ENCODE results near the gene TMSB15C. TPM values are rescaled to one million over a fixed set of nuclear protein-coding genes. Genes with fewer than 3 reads are reported as not detected.
"Not testable (repeated sequence)": the region's sequence is repeated elsewhere in the genome, so short reads cannot be mapped to it uniquely, and the experiment has no call there.

Gene TMSB15C
- total and polyA plus RNA-seq, 2 donors (not counting 1 experiment from before 2014, with no cell fraction given): 2.0 to 2.6 TPM

DNA sequence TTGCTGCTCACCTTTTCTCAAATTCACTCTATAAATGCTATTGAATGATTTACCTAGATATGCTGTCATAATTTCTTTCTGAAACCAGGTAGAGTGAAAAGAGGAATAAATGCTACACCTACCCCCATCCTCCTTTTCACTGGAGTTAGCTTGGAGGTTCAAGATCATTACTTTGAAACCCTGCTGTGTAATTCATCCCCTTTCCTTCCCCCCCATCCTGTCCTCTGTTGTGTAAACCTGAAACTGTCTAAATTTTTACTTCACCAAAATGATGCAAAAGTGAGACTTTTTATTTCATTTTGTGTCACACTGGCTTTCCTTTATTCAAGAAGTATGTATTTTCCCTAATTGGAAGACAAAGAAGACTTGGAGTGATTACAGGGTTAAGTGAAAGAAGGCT, 41.7 kb upstream of the TMSB15C start:
- no peak overlapping the region for H3K27ac ChIP-seq (ENCODE audit: insufficient read depth, low read length)
- no peak for DNase-seq (ENCODE audit: low read depth in 2 of 2)
- H3K9me3 ChIP-seq (ENCODE audit: control insufficient read depth, insufficient read depth, low read depth, low read length): no peaks in the 10 kb centered on the region
- no peak overlapping the region for H3K4me3 ChIP-seq (replicated peaks in 1 of 4; ENCODE audit: control extremely low read depth in 1 of 4, insufficient read depth in 1 of 4, low read depth in 3 of 4, low read length in 4 of 4)
- no peak for TF ChIP-seq EZH2 (IDR thresholded peaks at IDR 0.05; ENCODE audit: low read length, missing control alignments)
- TF ChIP-seq, protein P1, sequence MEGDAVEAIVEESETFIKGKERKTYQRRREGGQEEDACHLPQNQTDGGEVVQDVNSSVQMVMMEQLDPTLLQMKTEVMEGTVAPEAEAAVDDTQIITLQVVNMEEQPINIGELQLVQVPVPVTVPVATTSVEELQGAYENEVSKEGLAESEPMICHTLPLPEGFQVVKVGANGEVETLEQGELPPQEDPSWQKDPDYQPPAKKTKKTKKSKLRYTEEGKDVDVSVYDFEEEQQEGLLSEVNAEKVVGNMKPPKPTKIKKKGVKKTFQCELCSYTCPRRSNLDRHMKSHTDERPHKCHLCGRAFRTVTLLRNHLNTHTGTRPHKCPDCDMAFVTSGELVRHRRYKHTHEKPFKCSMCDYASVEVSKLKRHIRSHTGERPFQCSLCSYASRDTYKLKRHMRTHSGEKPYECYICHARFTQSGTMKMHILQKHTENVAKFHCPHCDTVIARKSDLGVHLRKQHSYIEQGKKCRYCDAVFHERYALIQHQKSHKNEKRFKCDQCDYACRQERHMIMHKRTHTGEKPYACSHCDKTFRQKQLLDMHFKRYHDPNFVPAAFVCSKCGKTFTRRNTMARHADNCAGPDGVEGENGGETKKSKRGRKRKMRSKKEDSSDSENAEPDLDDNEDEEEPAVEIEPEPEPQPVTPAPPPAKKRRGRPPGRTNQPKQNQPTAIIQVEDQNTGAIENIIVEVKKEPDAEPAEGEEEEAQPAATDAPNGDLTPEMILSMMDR (conservative IDR thresholded peaks at IDR 0.05 in 1 of 2, IDR thresholded peaks at IDR 0.05 in 1 of 2; ENCODE audit: low read depth in 1 of 2, low read length in 2 of 2): no peak
- H3K36me3 ChIP-seq (ENCODE audit: control insufficient read depth, insufficient read depth, low read length): no peaks in the 10 kb centered on the region
- H3K4me1 ChIP-seq (ENCODE audit: control insufficient read depth, extremely low read depth, insufficient read depth, low read length): no peaks in the 10 kb centered on the region
- H4K20me1 ChIP-seq (ENCODE audit: control insufficient read depth, extremely low read depth, insufficient read depth, low read length): no peaks in the 10 kb centered on the region
- H3K9ac ChIP-seq (ENCODE audit: insufficient read depth, low read length): no peak overlapping the region
- no peak overlapping the region for H3K4me2 ChIP-seq (ENCODE audit: extremely low read depth, insufficient read depth, low read length)
- H3K27me3 ChIP-seq (ENCODE audit: control insufficient read depth, insufficient read depth, low read length): no peaks in the 10 kb centered on the region
- no peak overlapping the region for H2AFZ ChIP-seq (ENCODE audit: low read length)
- H3K79me2 ChIP-seq (ENCODE audit: control insufficient read depth, insufficient read depth, low read length): no peaks in the 10 kb centered on the region

DNA sequence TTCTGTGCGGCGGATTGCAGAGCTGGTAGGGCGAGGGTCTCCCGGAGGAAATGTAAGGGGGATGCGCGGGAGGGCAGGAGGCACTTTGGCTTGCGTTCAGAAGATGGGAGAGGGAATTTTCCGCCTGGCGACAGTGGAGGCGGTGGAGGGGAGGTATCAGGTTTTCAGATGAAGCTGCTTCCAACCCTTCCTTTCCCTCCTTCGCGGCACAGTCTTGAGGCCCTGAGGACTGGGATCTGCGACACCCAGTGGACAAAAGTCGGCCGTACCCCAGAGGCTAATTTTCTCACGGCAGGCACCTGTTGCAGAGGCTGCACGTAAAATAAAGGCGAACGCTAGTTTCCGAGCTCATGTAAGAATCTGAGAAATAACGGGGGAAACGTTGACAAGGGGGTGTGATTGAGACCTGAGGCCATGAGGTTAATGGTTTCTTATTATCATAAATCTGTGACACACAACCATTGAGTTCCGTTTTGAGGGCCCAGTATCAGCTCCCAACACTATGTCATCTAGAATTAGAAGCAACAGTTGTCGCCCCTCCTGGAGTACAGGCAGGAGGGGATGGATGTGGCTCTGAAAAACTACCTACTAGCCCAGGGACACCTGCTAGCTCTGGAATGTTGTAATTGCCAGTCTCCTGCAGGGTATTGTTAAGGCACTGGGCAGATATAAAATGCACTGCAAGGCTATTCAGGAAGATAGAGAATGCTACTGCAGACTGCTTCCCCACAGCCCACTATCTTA, 37.4 kb upstream of the TMSB15C start:
- TF ChIP-seq, protein P1 (conservative IDR thresholded peaks at IDR 0.05 in 1 of 2, IDR thresholded peaks at IDR 0.05 in 1 of 2; ENCODE audit: low read depth in 1 of 2, low read length in 2 of 2): peak; percentile 18 to 53
- no peak for TF ChIP-seq EZH2 (IDR thresholded peaks at IDR 0.05; ENCODE audit: low read length, missing control alignments)
- H4K20me1 ChIP-seq (ENCODE audit: control insufficient read depth, extremely low read depth, insufficient read depth, low read length): no peaks in the 10 kb centered on the region
- H3K79me2 ChIP-seq (ENCODE audit: control insufficient read depth, insufficient read depth, low read length): no peaks in the 10 kb centered on the region
- peak overlapping the region; percentile 71 for H3K4me2 ChIP-seq (ENCODE audit: extremely low read depth, insufficient read depth, low read length)
- no peaks in the 10 kb centered on the region for H3K9me3 ChIP-seq (ENCODE audit: control insufficient read depth, insufficient read depth, low read depth, low read length)
- no peaks in the 10 kb centered on the region for H3K36me3 ChIP-seq (ENCODE audit: control insufficient read depth, insufficient read depth, low read length)
- H2AFZ ChIP-seq (ENCODE audit: low read length): peak overlapping the region; percentile 41
- H3K4me1 ChIP-seq (ENCODE audit: control insufficient read depth, extremely low read depth, insufficient read depth, low read length): no peaks in the 10 kb centered on the region
- H3K27me3 ChIP-seq (ENCODE audit: control insufficient read depth, insufficient read depth, low read length): peaks cover 3% of the 10 kb centered on the region
- H3K9ac ChIP-seq (ENCODE audit: insufficient read depth, low read length): peak overlapping the region; percentile 37
- H3K4me3 ChIP-seq (replicated peaks in 1 of 4; ENCODE audit: control extremely low read depth in 1 of 4, insufficient read depth in 1 of 4, low read depth in 3 of 4, low read length in 4 of 4): peak overlapping the region; percentile 33 to 63 (median 58)
- no peak overlapping the region for H3K27ac ChIP-seq (ENCODE audit: insufficient read depth, low read length)
- peak; percentile 47 to 55 for DNase-seq (ENCODE audit: low read depth in 2 of 2)

DNA sequence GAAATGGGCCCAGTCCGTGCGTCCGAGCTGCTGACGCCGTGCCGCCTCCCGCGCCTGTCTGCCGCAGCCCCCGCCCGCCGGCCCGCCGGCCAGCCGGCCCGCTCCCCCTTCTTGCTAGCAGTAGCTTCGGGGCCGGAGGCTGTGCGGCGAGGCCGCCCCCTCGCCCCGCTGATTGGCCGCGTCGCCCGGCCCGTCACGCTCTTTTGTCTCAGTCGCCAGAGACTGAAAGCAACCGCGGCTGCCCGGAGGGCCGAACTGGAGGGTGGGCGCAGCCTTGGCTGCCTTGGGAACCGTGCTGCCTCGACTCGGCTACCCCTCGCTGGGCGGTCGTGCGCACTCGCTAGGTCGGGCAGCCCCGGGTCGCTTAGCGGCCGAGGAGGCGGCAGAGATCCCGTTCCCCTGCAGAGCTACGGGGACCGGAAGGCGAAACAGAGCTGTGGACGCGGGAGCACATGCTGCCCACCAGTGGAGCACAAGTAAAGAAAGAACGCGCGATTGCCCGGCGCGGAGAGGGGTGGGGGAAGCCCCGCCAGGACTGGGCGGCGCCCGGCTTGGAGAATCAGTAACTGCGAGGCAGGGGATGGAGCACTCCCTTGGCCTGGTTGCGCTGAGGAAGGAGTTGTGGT, 36.4 kb upstream of the TMSB15C start, which contains the start of gene ZCCHC18:
TSS of gene ZCCHC18 (plus strand) at position 198 of the 626 bp plus-strand sequence. CDS start 1,589 bp downstream, outside the sequence.
- H3K4me3 ChIP-seq (replicated peaks in 1 of 4; ENCODE audit: control extremely low read depth in 1 of 4, insufficient read depth in 1 of 4, low read depth in 3 of 4, low read length in 4 of 4): peak within 1 kb of the TSS; percentile 54 to 67 (median 61)
- TF ChIP-seq, protein P1 (conservative IDR thresholded peaks at IDR 0.05 in 1 of 2, IDR thresholded peaks at IDR 0.05 in 1 of 2; ENCODE audit: low read depth in 1 of 2, low read length in 2 of 2): no peak
- TF ChIP-seq EZH2 (IDR thresholded peaks at IDR 0.05; ENCODE audit: low read length, missing control alignments): no peak
- no peaks in the 10 kb centered on the region for H3K36me3 ChIP-seq (ENCODE audit: control insufficient read depth, insufficient read depth, low read length)
- no peaks in the 10 kb centered on the region for H3K4me1 ChIP-seq (ENCODE audit: control insufficient read depth, extremely low read depth, insufficient read depth, low read length)
- peaks cover 3% of the 10 kb centered on the region for H3K27me3 ChIP-seq (ENCODE audit: control insufficient read depth, insufficient read depth, low read length)
- no peaks in the 10 kb centered on the region for H4K20me1 ChIP-seq (ENCODE audit: control insufficient read depth, extremely low read depth, insufficient read depth, low read length)
- DNase-seq (ENCODE audit: low read depth in 2 of 2): peak; percentile 50 to 78
- H3K9me3 ChIP-seq (ENCODE audit: control insufficient read depth, insufficient read depth, low read depth, low read length): no peaks in the 10 kb centered on the region
- no peak within 1 kb of the TSS for H3K27ac ChIP-seq (ENCODE audit: insufficient read depth, low read length)
- H3K4me2 ChIP-seq (ENCODE audit: extremely low read depth, insufficient read depth, low read length): peak within 1 kb of the TSS; percentile 71
- H3K79me2 ChIP-seq (ENCODE audit: control insufficient read depth, insufficient read depth, low read length): no peaks in the 10 kb centered on the region
- H3K9ac ChIP-seq (ENCODE audit: insufficient read depth, low read length): peak within 1 kb of the TSS; percentile 50
- peak within 1 kb of the TSS; percentile 74 for H2AFZ ChIP-seq (ENCODE audit: low read length)

DNA sequence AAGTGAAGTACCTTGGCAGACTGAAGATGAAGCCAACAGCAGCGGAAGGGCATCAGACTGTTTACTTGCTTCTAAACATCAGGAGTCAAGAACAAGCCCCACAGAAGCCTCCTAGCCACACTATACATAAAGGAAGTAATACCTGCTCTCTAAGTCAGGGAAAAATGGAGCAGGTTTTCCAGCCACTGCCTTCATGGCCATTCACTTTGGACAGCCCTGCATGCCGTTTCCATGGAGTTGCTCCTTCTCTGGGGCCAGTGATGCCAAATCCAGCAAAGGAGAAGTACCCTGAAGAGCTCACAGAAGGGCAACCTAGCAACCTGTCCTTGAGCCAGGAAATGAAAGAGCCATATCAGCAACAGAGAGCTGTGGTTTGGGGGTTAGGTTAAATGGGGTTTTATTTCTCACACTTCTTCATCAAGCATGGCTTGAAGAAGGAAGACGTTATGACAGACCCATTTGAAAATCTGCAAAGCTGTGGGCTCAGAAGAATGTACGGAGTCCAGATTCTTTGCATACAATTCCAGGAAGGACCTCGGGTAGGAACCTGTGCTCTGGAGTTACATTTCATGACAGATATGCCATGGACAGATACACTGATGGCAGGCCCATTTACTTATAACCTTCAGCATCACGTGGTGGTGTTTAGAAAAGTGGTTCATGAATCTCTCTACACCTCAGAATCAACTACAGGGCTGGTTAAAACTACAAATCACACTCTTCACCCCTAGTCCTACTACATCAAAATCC, 34.6 kb upstream of the TMSB15C start:
- DNase-seq (ENCODE audit: low read depth in 2 of 2); H3K9me3 ChIP-seq (ENCODE audit: control insufficient read depth, insufficient read depth, low read depth, low read length); H3K36me3 ChIP-seq (ENCODE audit: control insufficient read depth, insufficient read depth, low read length); H3K27ac ChIP-seq (ENCODE audit: insufficient read depth, low read length); H3K27me3 ChIP-seq (ENCODE audit: control insufficient read depth, insufficient read depth, low read length); H3K4me1 ChIP-seq (ENCODE audit: control insufficient read depth, extremely low read depth, insufficient read depth, low read length); H4K20me1 ChIP-seq (ENCODE audit: control insufficient read depth, extremely low read depth, insufficient read depth, low read length); H2AFZ ChIP-seq (ENCODE audit: low read length); H3K4me3 ChIP-seq (replicated peaks in 1 of 4; ENCODE audit: control extremely low read depth in 1 of 4, insufficient read depth in 1 of 4, low read depth in 3 of 4, low read length in 4 of 4); H3K79me2 ChIP-seq (ENCODE audit: control insufficient read depth, insufficient read depth, low read length); H3K4me2 ChIP-seq (ENCODE audit: extremely low read depth, insufficient read depth, low read length); H3K9ac ChIP-seq (ENCODE audit: insufficient read depth, low read length): not testable (repeated sequence)
